AG20443 (cell line): ENCODE data around the gene RCAN3.
"Not testable (repeated sequence)": the region's sequence is repeated elsewhere in the genome, so short reads cannot be mapped to it uniquely, and the experiment has no call there.

ENCODE experiments used
- DNase-seq: peaks from one replicate; pipeline ENCODE4 v3.0.0; 2012; ENCODE audit warnings: low spot score, mixed read lengths

The RCAN3 gene

GRCh38 chr1:24514946-24515345 is 12.3 kb downstream of the RCAN3 start:
- no peak for DNase-seq

DNA sequence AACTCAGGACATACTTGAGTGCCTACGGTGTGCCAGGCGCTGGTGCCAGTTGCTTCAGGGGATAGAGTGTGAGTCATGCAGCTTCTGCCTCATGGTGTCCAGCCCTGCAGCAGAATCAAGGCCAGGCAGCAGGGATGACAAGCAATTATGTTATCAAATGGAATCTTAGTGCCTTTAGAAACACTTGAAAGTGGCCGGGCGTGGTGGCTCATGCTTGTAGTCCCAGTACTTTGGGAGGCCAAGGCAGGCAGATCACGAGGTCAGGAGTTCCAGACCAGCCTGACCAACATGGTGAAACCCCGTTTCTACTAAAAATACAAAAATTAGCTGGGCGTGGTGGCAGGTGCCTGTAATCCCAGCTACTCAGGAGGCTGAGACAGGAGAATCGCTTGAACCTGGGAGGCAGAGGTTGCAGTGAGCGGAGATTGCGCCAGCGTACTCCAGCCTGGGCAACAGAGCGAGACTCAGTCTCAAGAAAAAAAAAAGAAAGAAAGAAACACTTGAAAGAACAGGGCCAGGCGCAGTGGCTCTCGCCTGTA is 13.1 kb downstream of the RCAN3 start:
- DNase-seq: peak; percentile 83

GRCh38 chr1:24516506-24516905 is 13.9 kb downstream of the RCAN3 start:
- no peak for DNase-seq

DNA sequence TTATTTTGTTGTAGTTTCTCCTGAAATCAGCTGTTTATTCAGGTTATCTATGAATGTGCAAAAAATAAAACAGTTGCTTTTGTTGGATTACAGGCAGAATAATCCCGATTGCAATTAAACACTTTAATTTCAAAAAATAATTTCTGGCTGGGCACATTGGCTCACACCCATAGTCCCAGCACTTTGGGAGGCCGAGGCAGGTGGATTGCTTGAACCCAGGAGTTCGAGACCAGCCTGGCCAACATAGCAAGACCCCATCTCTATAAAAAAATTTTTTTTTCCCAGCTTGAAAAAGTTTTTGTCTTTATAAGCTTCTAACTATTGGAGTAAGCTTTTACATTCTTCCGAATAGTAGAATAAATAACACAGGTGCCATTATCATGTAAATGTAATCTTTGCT is 15.3 kb downstream of the RCAN3 start:
- DNase-seq: no peak

- not testable (repeated sequence) for DNase-seq
These were observed 17.6 kb downstream of the RCAN3 start for GRCh38 chr1:24520282-24520681.

- no peak for DNase-seq
These were observed 23.0 kb downstream of the RCAN3 start for GRCh38 chr1:24525606-24526005.

GRCh38 chr1:24526045-24526444 is 23.4 kb downstream of the RCAN3 start:
- DNase-seq: no peak

DNA sequence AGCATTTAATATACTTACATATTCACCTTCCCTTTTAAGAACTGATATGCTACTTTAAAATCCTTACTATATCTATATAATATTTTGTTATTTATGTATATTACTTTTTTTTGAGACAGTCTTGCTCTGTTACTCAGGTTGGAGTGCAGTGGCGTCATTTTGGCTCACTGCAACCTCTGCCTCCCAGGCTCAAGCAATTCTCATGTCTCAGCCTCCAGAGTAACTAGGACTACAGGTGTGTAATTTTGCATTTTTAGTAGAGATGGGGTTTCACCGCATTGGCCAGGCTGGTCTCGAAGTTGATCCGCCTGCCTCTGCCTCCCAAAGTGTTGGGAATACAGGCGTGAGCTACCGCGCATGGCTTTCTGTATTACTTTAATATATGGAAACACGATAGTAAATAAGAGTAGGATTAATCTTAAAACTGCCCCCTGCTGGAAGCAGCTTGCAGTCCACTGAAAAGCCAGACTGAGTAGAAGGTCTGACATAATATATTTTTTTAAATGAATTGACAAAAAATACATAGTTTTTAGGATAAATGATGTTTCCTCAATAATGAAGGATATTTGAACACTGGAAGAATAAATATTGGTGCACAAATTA is 24.4 kb downstream of the RCAN3 start:
- DNase-seq: peak; percentile 34

GRCh38 chr1:24528744-24529143 is 26.1 kb downstream of the RCAN3 start:
- DNase-seq: no peak

DNA sequence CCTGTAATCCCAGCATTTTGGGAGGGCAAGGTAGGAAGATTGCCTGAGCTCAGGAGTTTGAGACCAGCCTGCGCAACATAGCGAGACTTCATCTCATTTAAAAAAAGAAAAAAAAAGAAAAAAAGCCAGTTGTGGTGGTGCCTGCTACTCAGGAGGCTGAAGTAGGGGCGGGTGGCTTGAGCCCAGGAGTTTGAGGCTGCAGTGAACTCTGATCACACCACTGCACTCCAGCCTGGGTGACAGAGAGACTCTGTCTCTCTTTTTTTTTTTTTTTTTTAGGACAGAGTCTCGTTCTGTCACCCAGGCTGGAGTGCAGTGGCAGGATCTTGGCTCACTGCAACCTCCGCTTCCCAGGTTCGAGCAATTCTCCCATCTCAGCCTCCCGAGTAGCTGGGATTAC is 26.7 kb downstream of the RCAN3 start:
- not testable (repeated sequence) for DNase-seq

DNA sequence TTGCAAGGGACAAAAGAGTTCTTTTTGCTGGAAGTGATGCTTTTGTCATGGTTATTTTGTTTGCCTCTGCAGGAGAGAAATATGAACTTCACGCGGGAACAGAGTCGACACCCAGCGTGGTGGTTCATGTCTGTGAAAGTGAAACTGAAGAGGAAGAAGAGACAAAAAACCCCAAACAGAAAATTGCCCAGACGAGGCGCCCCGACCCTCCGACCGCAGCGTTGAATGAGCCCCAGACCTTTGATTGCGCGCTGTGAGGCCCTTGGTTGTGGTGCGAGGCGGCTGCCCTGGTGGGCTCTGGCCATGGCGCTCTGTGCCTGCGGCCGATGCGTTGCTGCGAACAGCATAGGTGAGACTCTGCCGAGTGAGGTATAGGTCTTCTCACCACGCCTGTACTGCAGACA is 32.4 kb downstream of the RCAN3 start:
- no peak for DNase-seq

- no peak for DNase-seq
These were observed 33.1 kb downstream of the RCAN3 start for GRCh38 chr1:24535778-24536177.

DNA sequence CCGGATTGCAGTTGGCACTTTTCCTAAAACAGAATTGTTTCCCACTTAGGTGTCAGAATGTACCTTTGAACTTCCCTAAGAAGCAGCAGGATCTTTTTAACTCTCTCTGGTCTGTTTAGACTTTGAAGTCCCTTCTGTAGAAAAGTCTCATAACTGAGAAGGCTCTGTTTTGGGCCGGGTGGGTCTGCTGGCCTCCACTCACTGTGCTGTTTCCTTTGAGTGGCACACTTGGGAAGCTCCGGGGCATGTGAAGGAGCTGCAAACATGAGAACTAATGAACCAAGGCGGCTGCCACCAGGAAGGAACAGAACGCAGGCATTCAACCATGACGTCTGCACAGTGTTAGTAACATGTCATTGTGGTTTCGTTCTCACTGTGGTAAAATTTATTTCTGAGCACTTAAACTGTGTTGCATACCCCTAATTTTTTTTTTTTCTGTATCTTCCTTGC is 33.8 kb downstream of the RCAN3 start:
- no peak for DNase-seq

GRCh38 chr1:24540051-24540905 is 37.6 kb downstream of the RCAN3 start:
- no peak for DNase-seq

- DNase-seq: peak; percentile 67
These were observed 38.5 kb downstream of the RCAN3 start for GRCh38 chr1:24540906-24541710.

DNA sequence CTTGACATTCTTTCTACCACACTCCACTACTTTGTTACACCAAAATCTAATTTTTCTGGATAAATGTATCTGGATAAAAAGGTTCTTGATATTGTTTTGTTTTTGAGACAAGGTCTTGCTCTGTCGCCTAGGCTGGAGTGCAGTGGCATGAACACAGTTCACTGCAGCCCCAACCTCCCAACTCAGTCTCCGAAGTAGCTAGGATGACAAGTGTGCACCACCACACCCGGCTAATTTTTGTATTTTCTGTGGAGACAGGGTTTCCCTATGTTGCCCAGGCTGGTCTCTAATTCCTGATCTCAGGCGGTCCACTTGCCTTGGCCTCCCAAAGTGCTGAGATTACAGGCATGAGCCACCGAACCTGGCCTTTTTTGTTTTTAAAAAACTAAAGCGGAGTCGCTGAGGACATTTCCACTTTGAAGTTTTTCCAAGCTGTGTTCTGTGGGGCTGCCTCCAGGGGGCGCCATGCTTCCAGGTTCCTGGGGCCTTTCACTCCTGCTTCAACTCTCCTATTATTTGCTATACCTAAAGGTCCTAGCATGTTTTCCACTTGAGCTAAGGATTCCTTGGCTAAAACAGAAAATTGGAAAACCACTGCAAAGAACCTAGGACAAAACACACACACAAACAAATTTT is 39.2 kb downstream of the RCAN3 start:
- DNase-seq: no peak

- DNase-seq: no peak
These were observed 41.6 kb downstream of the RCAN3 start for GRCh38 chr1:24544239-24544638.

DNA sequence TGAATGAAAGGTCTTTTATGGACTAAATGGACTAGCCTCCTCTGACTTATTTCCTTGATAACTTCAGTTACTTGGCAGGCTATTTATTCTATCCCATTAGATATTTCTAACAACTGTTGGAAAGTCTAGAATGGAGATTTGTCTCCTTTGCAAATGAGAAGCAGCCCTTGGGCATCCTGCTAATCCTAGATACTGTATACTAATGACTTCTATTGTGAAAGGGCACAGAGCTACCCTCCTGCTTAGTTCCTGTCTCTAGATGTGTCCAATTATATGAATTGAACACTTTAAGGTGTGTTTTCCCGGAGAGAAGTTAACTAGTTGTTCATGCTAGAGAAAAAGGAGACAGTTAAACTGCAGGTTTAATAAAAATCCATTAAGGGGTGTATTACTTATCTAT is 43.0 kb downstream of the RCAN3 start:
- no peak for DNase-seq

- DNase-seq: no peak
These were observed 44.6 kb downstream of the RCAN3 start for GRCh38 chr1:24547195-24547594.

DNA sequence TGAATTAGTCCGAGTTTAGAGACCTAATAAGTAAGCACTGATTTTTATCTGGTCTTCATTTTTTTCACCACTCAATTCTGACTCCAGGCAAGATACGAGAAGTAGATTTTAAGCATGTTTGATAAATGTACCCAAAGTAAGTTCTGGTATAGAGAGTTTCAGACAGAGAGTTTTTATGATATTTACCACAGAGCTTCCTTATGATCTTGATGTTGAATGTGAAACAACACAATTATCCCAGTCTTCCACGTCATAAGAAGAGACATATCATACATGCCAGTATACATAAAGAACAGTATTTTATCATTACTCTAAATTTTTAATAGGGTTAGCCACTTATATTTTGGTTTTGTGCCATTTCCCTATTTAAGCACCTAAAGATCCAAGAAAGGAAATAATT is 45.4 kb downstream of the RCAN3 start:
- DNase-seq: no peak

DNA sequence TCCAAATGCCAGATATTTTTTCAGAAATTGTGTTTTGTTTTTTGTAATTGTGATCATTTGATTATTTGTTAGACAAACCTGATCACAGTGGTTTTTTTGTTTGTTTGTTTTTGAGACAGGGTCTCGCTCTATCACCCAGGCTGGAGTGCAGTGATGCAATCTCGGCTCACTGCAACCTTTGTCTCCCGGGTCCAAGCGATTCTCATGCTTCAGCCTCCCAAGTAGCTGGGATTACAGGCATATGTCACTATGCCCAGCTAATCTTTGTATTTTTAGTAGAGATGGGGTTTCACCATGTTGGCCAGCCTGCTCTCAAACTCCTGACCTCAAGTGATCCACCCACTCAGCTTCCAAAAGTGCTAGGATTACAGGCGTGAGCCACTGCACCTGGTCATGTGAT is 46.6 kb downstream of the RCAN3 start:
- not testable (repeated sequence) for DNase-seq
